ENCODE data around the gene HLA-G.

Gene HLA-G

GRCh38 chr6:29792123-29793035 lies 35.2 kb upstream of the HLA-G start:
- Histone ChIP-seq H3K9ac (ENCODE audit: low read length) (no peak overlapping the region), H3K9me3 (ENCODE audit: low read length) (no peaks in the 10 kb centered on the region), H3K9me2 (ENCODE audit: low read depth, low read length) (no peaks in the 10 kb centered on the region), H4K20me1 (ENCODE audit: insufficient read depth, low read length) (no peaks in the 10 kb centered on the region), H3K4me3 (ENCODE audit: low read depth, low read length, poor library complexity, severe bottlenecking) (no peak overlapping the region), H3K4me2 (ENCODE audit: low read length) (no peak overlapping the region), H3K4me1 (ENCODE audit: insufficient read depth, low read length, severe bottlenecking) (no peaks in the 10 kb centered on the region), H3K27ac (ENCODE audit: low read depth, low read length, poor library complexity, severe bottlenecking) (no peak overlapping the region), H2AFZ (ENCODE audit: low read length) (no peak overlapping the region), H3K27me3 (ENCODE audit: insufficient read depth, low read length) (no peaks in the 10 kb centered on the region), H3K79me2 (ENCODE audit: insufficient read depth, low read length) (no peaks in the 10 kb centered on the region), H3K36me3 (ENCODE audit: insufficient read depth, low read length) (no peaks in the 10 kb centered on the region), H3F3A (ENCODE audit: insufficient read depth, low read length) (no peaks in the 10 kb centered on the region)
- TF ChIP-seq, protein P1, sequence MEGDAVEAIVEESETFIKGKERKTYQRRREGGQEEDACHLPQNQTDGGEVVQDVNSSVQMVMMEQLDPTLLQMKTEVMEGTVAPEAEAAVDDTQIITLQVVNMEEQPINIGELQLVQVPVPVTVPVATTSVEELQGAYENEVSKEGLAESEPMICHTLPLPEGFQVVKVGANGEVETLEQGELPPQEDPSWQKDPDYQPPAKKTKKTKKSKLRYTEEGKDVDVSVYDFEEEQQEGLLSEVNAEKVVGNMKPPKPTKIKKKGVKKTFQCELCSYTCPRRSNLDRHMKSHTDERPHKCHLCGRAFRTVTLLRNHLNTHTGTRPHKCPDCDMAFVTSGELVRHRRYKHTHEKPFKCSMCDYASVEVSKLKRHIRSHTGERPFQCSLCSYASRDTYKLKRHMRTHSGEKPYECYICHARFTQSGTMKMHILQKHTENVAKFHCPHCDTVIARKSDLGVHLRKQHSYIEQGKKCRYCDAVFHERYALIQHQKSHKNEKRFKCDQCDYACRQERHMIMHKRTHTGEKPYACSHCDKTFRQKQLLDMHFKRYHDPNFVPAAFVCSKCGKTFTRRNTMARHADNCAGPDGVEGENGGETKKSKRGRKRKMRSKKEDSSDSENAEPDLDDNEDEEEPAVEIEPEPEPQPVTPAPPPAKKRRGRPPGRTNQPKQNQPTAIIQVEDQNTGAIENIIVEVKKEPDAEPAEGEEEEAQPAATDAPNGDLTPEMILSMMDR (IDR thresholded peaks at IDR 0.05; ENCODE audit: low read length), result no peak
- no peak for TF ChIP-seq EZH2 (IDR thresholded peaks at IDR 0.05; ENCODE audit: borderline replicate concordance, low read length)

- Histone ChIP-seq H3K4me1 (ENCODE audit: insufficient read depth, low read length, severe bottlenecking) (no peaks in the 10 kb centered on the region), H2AFZ (ENCODE audit: low read length) (no peak overlapping the region), H4K20me1 (ENCODE audit: insufficient read depth, low read length) (no peaks in the 10 kb centered on the region), H3K27ac (ENCODE audit: low read depth, low read length, poor library complexity, severe bottlenecking) (no peak overlapping the region), H3K9me3 (ENCODE audit: low read length) (no peaks in the 10 kb centered on the region), H3K9ac (ENCODE audit: low read length) (no peak overlapping the region), H3K9me2 (ENCODE audit: low read depth, low read length) (no peaks in the 10 kb centered on the region), H3K4me3 (ENCODE audit: low read depth, low read length, poor library complexity, severe bottlenecking) (no peak overlapping the region), H3F3A (ENCODE audit: insufficient read depth, low read length) (no peaks in the 10 kb centered on the region), H3K4me2 (ENCODE audit: low read length) (no peak overlapping the region), H3K27me3 (ENCODE audit: insufficient read depth, low read length) (no peaks in the 10 kb centered on the region), H3K36me3 (ENCODE audit: insufficient read depth, low read length) (no peaks in the 10 kb centered on the region), H3K79me2 (ENCODE audit: insufficient read depth, low read length) (no peaks in the 10 kb centered on the region)
- TF ChIP-seq, protein P1 (IDR thresholded peaks at IDR 0.05; ENCODE audit: low read length), result no peak
- no peak for TF ChIP-seq EZH2 (IDR thresholded peaks at IDR 0.05; ENCODE audit: borderline replicate concordance, low read length)
Observed at GRCh38 chr6:29793036-29793356, 34.6 kb upstream of the HLA-G start.

GRCh38 chr6:29793796-29794195 lies 33.8 kb upstream of the HLA-G start:
- H3K27ac ChIP-seq (ENCODE audit: low read depth, low read length, poor library complexity, severe bottlenecking), result no peak overlapping the region
- no peaks in the 10 kb centered on the region for H3K4me1 ChIP-seq (ENCODE audit: insufficient read depth, low read length, severe bottlenecking)
- TF ChIP-seq, protein P1 (IDR thresholded peaks at IDR 0.05; ENCODE audit: low read length), result no peak
- no peak for TF ChIP-seq EZH2 (IDR thresholded peaks at IDR 0.05; ENCODE audit: borderline replicate concordance, low read length)
- no peaks in the 10 kb centered on the region for H3K36me3 ChIP-seq (ENCODE audit: insufficient read depth, low read length)
- H3K79me2 ChIP-seq (ENCODE audit: insufficient read depth, low read length), result no peaks in the 10 kb centered on the region
- H3K27me3 ChIP-seq (ENCODE audit: insufficient read depth, low read length), result no peaks in the 10 kb centered on the region
- H3K4me3 ChIP-seq (ENCODE audit: low read depth, low read length, poor library complexity, severe bottlenecking), result no peak overlapping the region
- no peaks in the 10 kb centered on the region for H4K20me1 ChIP-seq (ENCODE audit: insufficient read depth, low read length)
- H3K4me2 ChIP-seq (ENCODE audit: low read length), result no peak overlapping the region
- no peak overlapping the region for H3K9ac ChIP-seq (ENCODE audit: low read length)
- no peaks in the 10 kb centered on the region for H3K9me2 ChIP-seq (ENCODE audit: low read depth, low read length)
- H2AFZ ChIP-seq (ENCODE audit: low read length), result no peak overlapping the region
- H3K9me3 ChIP-seq (ENCODE audit: low read length), result no peaks in the 10 kb centered on the region
- no peaks in the 10 kb centered on the region for H3F3A ChIP-seq (ENCODE audit: insufficient read depth, low read length)

Data from OCI-LY1 (cell line).